COR-L47 (cell line): ENCODE data around the gene STAT5A.
"Not testable (repeated sequence)": the region's sequence is repeated elsewhere in the genome, so short reads cannot be mapped to it uniquely, and the experiment has no call there.

Source experiments
- DNase-seq: peaks from one replicate; lab custom pipeline; 2025; lab: John Stamatoyannopoulos, UW

The STAT5A gene

DNA sequence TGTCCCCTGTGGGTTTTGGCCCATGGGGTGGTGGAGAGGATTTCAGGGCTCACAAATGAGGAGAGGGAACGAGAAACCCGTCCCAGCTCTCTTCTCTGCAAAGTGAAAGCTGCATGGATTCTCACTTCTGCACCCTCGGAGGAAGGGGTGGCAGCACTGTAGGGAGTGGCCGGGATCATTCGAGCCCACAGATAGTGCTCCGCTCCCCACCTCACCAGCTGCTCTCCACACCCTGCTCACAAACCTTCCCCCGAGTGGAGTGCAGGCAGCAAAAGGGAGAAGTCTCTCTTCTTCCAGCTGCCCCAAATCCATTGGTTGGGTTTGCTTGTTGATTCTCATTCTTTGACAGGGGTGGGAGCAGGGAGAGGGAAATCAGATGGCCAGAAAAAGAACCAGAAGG is 20.1 kb downstream of the STAT5A start:
- no peak for DNase-seq

DNA sequence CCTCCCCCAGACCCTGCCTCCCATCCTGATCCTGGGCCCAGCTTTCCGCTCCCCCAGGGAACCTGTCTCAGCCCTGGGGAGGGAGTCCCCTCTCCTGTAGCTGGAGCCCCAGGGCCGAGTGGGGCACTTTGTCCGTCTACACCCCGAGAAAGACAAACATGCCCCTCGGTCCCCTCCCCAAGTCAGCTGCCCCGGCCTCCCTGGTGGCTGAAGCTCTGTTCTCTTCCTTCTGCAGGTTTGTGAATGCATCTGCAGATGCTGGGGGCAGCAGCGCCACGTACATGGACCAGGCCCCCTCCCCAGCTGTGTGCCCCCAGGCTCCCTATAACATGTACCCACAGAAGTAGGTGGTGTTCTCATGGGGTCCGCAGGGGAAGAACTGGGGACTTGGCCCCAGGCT is 20.8 kb downstream of the STAT5A start:
- DNase-seq = no peak

DNA sequence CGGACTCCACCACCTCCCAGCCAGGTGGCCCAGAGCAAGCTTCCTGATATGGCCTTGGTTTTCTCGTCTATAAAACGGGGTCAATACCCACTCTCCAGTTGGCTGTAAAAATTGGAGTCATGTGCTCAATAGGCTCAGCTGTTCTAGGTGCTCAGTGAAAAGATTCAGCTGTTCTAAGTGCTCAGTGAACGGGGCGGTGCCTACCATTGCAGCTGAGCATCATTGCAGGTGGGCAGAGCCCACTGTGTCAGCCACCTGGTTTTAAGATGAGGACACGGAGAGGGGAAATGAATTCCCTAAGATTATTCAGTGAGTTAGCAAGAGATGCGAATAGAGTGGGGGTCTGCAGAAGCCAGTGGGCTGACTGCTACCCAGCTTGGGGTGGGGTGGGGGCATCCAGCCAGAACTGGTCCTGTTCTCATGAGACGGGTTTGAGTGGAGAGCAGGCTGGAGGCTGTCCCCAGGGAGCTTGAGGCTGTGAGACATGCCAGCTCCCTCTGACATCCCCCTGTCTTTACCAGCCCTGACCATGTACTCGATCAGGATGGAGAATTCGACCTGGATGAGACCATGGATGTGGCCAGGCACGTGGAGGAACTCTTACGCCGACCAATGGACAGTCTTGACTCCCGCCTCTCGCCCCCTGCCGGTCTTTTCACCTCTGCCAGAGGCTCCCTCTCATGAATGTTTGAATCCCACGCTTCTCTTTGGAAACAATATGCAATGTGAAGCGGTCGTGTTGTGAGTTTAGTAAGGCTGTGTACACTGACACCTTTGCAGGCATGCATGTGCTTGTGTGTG is 21.9 kb downstream of the STAT5A start:
- no peak for DNase-seq

DNA sequence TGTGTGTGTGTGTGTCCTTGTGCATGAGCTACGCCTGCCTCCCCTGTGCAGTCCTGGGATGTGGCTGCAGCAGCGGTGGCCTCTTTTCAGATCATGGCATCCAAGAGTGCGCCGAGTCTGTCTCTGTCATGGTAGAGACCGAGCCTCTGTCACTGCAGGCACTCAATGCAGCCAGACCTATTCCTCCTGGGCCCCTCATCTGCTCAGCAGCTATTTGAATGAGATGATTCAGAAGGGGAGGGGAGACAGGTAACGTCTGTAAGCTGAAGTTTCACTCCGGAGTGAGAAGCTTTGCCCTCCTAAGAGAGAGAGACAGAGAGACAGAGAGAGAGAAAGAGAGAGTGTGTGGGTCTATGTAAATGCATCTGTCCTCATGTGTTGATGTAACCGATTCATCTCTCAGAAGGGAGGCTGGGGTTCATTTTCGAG is 22.5 kb downstream of the STAT5A start:
- DNase-seq = no peak

DNA sequence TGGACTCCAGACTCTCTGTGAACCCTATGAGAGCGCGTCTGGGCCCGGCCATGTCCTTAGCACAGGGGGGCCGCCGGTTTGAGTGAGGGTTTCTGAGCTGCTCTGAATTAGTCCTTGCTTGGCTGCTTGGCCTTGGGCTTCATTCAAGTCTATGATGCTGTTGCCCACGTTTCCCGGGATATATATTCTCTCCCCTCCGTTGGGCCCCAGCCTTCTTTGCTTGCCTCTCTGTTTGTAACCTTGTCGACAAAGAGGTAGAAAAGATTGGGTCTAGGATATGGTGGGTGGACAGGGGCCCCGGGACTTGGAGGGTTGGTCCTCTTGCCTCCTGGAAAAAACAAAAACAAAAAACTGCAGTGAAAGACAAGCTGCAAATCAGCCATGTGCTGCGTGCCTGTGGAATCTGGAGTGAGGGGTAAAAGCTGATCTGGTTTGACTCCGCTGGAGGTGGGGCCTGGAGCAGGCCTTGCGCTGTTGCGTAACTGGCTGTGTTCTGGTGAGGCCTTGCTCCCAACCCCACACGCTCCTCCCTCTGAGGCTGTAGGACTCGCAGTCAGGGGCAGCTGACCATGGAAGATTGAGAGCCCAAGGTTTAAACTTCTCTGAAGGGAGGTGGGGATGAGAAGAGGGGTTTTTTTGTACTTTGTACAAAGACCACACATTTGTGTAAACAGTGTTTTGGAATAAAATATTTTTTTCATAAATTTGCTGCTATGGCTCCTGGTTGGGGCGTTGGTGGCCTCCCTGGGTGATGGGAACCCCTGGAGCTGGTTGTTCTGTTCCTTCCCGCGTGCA is 23.1 kb downstream of the STAT5A start:
- no peak for DNase-seq

DNA sequence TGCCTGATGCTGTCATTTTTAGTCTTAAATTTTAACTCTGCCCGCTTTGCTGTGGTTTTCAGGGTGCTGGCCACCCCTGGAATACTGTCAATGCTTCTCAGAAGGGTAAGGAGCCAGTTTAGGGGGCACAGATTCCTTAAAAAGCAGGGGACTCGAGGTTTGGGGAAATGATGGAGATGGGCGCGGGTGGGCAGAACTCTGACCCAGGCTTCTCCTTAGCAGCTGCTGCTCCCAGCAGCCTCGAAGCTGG is 23.7 kb downstream of the STAT5A start:
- DNase-seq = no peak

DNA sequence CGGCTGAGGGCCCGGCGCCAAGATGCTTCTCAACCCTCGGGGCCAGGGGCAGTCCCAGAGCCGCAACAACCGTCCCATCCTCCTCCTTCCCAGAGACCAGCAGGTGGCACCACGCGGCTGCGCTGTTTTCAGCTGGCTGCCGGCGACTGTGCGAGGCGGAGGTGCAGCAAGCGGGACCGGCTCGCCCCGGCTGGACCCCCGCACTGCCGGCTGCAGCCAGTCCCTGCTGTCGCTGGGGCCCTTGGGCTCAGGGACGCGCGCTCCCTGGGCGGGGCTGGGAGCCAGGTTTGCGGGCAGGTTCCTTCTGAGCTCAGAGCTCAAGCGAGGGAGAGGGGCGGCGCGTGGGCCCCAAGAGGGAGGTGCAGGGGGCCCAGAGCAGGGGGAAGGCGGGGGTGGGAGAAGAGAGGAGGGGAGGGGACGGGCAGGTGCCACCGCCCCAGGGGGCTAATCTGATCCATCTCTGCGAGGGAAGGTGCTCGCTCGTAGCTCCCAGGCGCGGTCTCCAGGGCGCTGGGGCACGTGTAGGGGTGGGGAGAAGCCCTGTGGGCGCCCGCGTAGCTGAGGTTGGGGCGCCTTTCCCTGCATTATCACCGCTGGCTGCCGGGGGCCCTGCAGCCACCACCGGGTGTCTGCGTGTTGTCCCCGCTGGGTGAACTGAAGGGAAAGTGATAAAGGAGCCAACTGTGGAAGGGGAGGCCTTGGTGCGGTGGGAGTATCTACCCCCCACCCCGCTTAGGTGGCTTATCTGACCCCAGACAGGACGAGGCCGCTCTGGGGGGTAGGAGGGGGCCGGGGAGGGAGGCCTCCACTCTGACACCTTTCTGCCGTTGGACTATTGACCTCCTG is 24.2 kb downstream of the STAT5A start:
- DNase-seq = peak; percentile 93

DNA sequence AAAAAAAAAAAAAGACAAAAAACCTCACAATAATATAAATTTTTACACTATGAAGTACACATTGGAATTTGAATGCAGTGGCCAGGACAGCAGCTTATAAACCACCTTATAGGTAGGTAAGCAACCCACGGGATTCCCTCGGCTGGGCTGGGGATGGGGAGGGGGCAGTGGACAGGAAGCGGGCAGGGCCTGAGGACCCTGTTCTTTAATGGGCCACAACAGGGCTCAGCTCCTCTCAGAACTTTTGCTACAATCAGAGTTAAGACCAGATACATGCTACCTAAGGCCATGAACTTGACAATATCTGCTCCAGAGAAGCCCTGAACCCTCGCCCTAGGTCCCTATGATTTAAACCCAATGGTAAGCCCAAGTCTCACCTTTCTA is 25.1 kb downstream of the STAT5A start:
- DNase-seq = no peak

DNA sequence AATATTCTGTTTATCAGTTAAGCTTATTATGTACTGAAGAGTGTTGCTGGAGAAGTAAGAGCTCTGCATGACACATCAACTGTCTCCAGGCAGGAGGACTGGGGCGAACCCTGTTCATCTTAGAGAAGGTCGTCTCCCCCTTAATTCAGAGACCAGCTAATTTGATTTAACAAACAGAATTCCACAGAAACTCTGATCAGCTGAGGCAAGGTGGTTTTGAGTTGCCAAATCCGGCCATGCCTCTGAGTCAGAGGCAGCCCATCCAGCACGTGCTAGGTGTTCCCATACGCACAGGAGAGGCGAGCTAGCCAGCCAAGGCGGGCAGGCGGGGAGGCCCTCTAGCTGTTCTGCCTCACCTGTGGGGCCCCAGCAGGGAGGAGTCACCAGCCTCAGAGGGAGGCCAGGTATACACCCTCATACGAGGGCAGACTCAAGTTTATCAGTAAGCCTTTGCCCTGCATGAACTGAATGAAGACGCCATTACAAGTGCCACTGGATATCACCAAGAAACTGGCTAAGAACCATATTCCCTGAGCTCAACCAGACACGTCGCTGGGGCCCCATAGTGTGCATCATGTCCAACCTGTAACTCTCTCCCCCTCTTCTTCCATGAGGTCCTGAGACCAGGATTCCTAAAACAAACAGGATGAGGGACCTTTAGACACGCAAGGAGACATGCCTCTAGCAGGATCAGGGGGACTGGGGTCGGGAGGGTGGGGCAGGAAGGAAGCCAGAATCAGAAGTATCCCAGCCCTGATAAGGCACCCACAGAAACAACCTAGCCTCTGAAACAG is 25.7 kb downstream of the STAT5A start:
- no peak for DNase-seq

DNA sequence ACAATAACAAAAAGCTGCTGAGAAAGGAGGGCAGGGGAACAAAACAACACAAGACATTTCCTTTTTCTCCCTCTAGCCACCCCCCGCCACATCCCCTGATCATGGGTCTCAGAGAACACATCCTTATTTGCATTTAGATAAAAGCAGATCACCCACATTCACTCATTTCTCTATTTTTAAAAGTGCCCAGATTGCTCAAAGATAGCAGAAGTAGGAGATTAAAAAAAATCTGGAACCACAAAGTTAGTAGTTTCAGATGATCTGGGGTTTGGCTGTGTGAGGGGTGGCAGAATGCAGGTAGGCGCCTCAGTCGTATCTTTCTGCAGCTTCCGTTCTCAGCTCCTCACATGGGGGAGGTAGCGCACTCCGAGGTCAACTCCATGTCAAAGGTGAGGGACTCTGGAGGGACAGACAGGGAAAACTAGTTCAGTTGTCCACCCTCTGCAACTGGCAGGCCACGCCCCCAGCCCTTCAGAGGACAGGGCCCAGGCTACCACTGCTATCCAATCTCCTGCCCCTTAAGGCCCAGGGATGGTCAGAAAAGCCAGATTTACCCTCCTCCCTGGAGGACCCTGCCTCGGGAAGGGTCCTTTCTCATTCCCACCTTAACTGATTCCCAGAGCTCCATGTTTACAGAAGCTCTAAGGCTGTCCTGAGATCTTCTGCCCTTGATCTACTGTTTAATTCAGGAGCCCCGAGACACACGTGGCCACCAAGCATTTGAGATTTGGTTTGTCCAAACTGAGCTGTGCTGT is 27.3 kb downstream of the STAT5A start:
- DNase-seq = no peak

DNA sequence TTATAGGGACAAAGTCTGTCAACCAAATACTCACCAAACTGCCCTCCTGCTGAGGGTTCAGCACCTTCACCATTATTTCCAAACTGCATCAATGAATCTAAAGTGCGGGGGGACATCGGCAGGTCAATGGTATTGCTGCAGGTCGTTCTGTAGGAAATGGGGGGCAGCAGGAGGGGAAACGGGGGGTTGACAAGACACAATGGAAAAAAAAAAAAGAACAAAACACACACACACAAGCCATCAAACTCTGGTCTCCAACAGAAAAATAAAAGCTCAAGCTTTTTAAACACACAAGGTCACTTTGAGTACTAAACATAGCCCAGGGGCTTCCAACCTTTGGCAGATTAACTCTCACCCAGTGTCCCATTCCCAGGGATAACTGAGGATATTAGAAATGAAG is 28.5 kb downstream of the STAT5A start:
- no peak for DNase-seq

DNA sequence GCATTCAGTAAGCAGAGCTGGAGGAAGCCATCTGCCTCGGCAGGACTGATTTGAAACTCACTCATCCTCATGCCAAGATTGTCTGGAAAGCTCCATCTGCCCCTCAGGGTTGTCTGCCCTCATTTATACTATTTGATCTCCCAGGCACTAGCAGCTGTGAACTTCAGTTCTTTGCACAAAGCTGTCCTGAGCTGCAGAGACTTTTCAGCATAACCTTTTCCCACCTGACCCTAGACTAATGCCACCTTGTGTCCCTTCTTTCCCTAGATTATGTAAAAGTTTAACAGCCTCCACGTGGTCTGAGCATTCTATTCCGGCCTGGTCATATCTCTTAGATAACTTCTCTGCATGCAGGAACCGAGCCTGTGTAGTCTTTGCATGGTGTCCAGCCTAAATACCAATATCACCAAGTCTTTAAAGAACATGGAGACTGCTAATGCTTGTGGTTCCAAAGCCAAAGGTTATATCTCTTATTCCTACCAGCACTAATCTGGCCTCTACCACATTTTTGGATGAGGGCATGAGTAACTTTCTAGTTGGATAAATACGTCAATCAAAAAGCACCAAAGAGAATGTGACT is 29.1 kb downstream of the STAT5A start:
- DNase-seq = no peak

DNA sequence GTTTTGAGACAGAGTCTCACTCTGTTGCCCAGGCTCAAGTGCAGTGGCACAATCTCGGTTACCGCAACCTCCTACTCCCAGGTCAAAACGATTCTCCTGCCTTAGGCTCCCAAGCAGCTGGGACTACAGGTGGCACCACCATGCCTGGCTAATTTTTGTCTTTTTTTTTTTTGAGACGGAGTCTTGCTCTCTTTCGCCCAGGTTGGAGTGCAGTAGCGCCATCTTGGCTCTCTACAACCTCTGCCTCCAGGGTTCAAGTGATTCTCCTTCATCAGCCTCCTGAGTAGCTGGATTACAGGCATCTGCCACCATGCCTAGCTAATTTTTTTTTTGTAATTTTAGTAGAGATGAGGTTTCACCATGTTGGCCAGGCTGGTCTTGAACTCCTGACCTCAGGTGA is 29.7 kb downstream of the STAT5A start:
- DNase-seq = not testable (repeated sequence)

DNA sequence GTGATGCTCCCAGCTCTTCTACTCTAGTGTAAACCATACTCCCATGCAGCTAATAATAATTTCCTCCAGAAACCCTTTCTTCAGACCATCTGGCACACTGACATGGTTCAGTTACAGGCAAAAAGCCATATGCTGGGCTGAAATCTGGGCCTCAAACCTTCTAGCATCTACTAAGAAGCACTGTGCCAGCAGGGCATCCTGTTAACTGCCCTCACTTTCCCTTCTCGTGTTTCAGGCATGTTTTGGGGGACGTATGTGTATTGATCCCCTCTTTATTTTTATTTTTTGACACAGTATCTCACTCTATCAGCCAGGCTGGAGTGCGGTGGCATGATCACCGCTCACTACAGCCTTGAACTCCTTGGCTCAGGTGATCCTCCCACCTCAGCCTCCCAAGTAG is 33.3 kb downstream of the STAT5A start:
- no peak for DNase-seq

DNA sequence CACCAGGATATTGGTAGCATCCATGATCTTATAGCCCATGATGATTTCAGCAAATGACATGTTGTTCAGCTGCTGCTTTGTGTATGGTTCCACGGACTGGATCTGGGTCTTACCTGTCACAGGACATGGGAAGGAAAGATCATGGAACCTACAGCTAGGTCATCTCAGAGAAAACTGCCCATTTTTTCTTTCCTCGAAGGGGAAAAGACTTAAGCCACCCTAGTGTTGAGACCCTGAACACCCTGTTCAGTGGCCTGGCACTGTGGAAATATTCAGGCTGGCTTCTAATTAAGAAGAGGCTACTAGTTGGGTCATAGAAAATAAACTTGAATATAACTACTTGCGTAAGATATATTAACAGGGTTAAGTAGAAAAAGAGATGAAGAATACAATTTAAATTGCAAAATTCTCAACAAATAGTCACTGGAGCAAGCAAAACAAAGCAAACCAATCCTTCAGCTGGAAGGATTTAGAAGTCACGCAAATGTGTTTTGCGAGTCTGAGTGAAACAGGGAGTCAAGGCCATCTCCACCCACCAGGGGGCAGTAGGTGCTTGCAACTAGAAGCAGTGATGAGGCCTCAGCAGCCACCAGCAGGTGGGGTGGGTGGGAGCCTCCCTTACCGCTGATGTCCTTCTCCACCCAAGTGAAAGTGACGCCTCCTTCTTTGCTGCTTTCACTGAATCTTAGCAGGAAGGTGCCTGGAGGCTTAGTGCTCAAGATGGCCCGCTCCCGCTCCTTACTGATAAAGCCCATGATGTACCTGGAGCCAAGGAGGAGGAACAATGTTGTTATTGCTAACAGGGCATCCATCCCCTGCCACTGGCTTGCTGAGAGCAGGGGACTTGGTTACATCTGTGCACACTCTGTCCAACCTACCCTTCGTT is 34.3 kb downstream of the STAT5A start:
- DNase-seq = peak; percentile 90

DNA sequence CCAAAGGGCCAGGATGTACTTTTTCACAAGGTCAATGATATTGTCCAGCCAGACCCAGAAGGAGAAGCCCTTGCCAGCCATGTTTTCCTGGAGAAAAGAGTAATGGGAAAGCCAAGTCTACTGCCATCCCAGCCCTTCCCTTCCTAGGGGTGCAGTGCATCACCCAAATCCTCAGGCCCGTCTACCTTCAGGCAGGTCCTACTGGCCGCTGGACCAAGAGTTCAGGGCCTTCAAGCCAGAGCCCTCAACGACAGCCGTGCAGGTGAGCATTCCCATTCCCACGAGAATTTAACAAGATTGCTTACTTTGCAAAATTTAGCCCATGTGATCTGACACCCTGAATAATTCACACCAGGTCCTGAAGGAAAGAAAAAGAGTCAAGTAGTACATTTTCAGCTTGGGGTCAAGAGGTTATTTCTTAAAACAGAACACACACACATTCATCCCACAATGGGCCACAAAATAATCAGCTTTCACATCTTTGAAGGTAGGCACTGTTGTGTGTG is 35.0 kb downstream of the STAT5A start:
- no peak for DNase-seq

DNA sequence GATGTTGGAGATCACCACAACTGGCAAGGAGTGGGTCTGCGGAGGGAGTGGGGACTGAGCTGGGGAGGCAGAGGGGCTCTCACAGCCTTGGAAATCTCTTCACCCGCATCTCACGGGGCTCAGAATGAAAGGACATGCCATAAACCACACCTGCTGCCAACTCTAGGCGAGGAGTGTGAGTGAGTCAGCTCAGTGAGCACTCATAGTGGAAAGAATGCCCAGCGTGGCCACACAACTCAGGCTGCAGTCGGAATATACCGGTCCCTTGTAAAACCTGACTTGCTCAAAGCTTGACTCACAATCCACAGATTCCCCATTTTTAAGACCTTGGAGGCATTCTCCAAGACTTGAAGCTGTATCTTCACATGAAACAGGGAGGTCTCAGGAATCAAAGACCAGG is 36.7 kb downstream of the STAT5A start:
- DNase-seq = no peak

DNA sequence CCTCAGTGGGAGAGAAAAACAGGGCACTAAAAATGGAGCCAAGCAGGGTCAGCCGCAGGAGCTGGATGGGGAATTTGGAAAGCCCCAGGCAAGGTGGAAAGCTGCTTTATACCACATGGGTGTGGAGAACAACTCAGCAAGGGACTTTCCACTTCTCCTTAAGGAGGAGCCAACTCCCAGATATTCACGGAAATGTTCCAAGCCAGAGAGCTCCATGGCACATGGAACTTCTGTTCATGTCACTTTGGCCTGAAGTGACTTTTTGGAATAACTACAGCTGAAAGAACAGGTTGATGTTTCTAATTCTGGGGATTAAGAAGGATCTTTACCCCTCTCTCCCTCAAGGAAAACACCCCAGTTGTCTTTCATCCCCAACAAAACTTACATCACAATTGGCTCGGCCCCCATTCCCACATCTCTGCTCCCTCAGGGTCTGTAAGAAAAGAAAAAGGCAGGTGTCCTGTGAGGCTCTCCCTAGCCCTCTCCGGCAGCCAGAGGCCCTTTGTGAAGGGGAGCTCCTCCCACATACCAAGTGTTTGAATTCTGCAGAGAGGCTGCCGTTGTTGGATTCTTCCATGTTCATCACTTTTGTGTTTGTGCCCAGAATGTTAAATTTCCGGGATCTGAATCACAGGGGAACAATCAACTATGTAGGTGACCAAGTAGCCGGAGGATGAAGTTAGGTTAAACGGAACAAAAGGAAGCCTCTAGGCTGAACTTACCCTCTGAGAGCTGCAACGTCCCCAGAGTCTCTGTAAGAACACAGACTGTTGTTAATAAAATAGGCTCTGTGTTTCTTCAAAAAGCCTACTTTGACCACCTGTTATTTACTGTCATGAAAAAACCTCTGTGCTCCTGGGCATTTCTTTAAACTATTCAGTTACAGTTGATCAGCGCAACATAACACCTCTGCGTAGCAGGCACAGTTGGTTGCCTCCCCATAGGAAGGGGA is 41.0 kb downstream of the STAT5A start:
- DNase-seq = no peak

DNA sequence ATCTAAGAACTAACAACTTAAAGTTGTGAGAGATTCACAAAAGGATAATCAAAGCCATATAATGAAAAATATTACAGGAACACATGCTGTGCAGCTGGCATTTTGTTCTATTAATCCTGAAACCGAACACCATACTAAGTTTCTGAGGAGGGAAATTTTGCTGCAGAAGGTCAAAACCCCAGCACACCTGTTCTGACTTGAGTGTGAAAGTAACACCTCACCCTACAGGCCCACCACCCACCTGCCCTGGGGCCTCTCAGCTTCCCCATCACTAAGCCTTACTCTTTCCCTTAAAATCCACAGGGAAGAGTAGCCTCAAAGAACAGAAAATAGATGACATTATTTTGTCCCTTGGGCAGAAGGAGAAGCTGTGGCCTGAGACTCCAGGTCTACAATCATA is 44.8 kb downstream of the STAT5A start:
- no peak for DNase-seq
